ENCODE measurements around the gene RARRES1. TPM values are rescaled to one million over a fixed set of nuclear protein-coding genes. Genes with fewer than 3 reads are reported as not detected.

RARRES1 gene
- total RNA-seq, 2 experiments from 2014 or later: not detected

DNA sequence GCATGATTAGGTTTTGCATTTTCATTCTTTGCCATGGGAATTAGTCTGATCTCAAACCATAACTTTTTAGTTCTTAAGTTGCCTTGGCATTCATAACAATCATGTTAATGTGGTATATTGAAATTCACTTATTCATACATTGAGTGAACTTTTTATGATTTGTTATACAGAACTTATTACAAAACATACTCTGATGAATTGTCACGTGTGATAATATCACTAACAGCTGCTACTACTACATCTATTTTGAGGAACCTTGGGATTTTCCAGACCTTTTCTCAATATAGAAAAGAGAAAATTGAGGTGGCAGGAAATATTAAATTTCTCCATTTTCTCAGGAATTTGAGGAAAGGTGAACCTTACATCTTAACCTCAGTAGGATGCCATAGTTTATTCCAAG is 69.0 kb downstream of the RARRES1 start:
- intact Hi-C loops (cut with micrococcal nuclease; ENCODE audit: unreplicated experiment): no loop called here
- no peaks in the 10 kb centered on the region for H3K9me2 ChIP-seq (ENCODE audit: insufficient read depth, low read length)
- H4K20me1 ChIP-seq (ENCODE audit: insufficient read depth, low read length): 0 out of 2 replicates have a peak, but pooled peaks cover 5% of the 10 kb centered on the region
- no peak for TF ChIP-seq EZH2phosphoT487 (IDR thresholded peaks at IDR 0.05; ENCODE audit: borderline replicate concordance, low read depth, low read length)
- TF ChIP-seq, protein P1, sequence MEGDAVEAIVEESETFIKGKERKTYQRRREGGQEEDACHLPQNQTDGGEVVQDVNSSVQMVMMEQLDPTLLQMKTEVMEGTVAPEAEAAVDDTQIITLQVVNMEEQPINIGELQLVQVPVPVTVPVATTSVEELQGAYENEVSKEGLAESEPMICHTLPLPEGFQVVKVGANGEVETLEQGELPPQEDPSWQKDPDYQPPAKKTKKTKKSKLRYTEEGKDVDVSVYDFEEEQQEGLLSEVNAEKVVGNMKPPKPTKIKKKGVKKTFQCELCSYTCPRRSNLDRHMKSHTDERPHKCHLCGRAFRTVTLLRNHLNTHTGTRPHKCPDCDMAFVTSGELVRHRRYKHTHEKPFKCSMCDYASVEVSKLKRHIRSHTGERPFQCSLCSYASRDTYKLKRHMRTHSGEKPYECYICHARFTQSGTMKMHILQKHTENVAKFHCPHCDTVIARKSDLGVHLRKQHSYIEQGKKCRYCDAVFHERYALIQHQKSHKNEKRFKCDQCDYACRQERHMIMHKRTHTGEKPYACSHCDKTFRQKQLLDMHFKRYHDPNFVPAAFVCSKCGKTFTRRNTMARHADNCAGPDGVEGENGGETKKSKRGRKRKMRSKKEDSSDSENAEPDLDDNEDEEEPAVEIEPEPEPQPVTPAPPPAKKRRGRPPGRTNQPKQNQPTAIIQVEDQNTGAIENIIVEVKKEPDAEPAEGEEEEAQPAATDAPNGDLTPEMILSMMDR (conservative IDR thresholded peaks at IDR 0.05; ENCODE audit: low read length): no peak
- ChIA-PET CTCF (ENCODE audit: unreplicated experiment) (no interaction called here), POLR2A (interaction anchor here (0.7 to 0.8 kb wide), 2 partner anchors 19 to 45 kb away, joined by 3 read pairs; no protein-coding TSS in a partner anchor)
- H2AFZ ChIP-seq (ENCODE audit: low read length): no peak overlapping the region
- H3K79me2 ChIP-seq (ENCODE audit: insufficient read depth, low read depth, low read length): 0 out of 2 replicates have a peak, but pooled peaks cover 3% of the 10 kb centered on the region
- H3K4me2 ChIP-seq (ENCODE audit: low read length): no peak overlapping the region
- H3K4me1 ChIP-seq (ENCODE audit: insufficient read depth, low read length, poor library complexity, severe bottlenecking): no peaks in the 10 kb centered on the region
- no TSS peak for BruUV-seq (replicated peaks)
- H3K36me3 ChIP-seq (ENCODE audit: insufficient read depth, low read length): peaks cover 94% of the 10 kb centered on the region
- DNase-seq (ENCODE audit: low spot score): no peak
- no peaks in the 10 kb centered on the region for H3K9me3 ChIP-seq (ENCODE audit: low read length)
- no peak overlapping the region for H3K4me3 ChIP-seq (ENCODE audit: low read depth, low read length, poor library complexity, severe bottlenecking)
- no peak overlapping the region for H3K27ac ChIP-seq (ENCODE audit: low read depth, low read length, poor library complexity, severe bottlenecking)

DNA sequence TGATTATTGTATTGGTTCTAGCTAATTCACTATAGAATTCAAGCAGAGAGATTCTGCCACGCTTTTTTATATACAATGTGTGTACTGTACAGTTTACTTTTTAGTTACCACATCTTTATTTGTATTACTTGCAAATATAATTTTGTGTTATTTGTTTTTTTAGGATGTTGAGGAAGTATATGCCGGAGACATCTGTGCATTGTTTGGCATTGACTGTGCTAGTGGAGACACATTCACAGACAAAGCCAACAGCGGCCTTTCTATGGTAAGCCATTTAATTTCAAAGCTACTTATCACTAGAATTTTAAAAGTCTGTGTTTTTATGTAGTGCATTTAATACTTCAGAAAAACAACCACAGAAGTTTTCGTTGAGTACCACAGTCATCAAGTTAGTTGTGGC is 71.5 kb downstream of the RARRES1 start:
- H2AFZ ChIP-seq (ENCODE audit: low read length): no peak overlapping the region
- intact Hi-C loops (cut with micrococcal nuclease; ENCODE audit: unreplicated experiment): no loop called here
- no TSS peak for BruUV-seq (replicated peaks)
- H3K4me1 ChIP-seq (ENCODE audit: insufficient read depth, low read length, poor library complexity, severe bottlenecking): no peaks in the 10 kb centered on the region
- H3K79me2 ChIP-seq (ENCODE audit: insufficient read depth, low read depth, low read length): 0 out of 2 replicates have a peak, but pooled peaks cover 3% of the 10 kb centered on the region
- no peak overlapping the region for H3K4me3 ChIP-seq (ENCODE audit: low read depth, low read length, poor library complexity, severe bottlenecking)
- no peak overlapping the region for H3K27ac ChIP-seq (ENCODE audit: low read depth, low read length, poor library complexity, severe bottlenecking)
- POLR2A ChIA-PET: interaction anchor here (0.6 to 3.6 kb wide), 6 partner anchors 13 to 542 kb away, joined by 3 to 30 read pairs (median 4); partner anchors contain the start of gene GFM1
- no peak for DNase-seq (ENCODE audit: low spot score)
- no peaks in the 10 kb centered on the region for H3K9me3 ChIP-seq (ENCODE audit: low read length)
- H3K9me2 ChIP-seq (ENCODE audit: insufficient read depth, low read length): no peaks in the 10 kb centered on the region
- no peak overlapping the region for H3K4me2 ChIP-seq (ENCODE audit: low read length)
- peaks cover 83% of the 10 kb centered on the region for H3K36me3 ChIP-seq (ENCODE audit: insufficient read depth, low read length)
- TF ChIP-seq EZH2phosphoT487 (IDR thresholded peaks at IDR 0.05; ENCODE audit: borderline replicate concordance, low read depth, low read length): no peak
- TF ChIP-seq, protein P1 (conservative IDR thresholded peaks at IDR 0.05; ENCODE audit: low read length): no peak
- CTCF ChIA-PET (ENCODE audit: unreplicated experiment): no interaction called here
- 0 out of 2 replicates have a peak, but pooled peaks cover 5% of the 10 kb centered on the region for H4K20me1 ChIP-seq (ENCODE audit: insufficient read depth, low read length)
